Omental fat pad (tissue), 4 donors: ENCODE results near the gene E2F2. TPM values are rescaled to one million over a fixed set of nuclear protein-coding genes. Genes with fewer than 3 reads are reported as not detected.
A peak's percentile ranks its signal among the peaks of the same experiment; 100 is the strongest.

Experiments
- ATAC-seq: fragments of 150-250 bp; one replicate; pipeline ENCODE4 v1.9.1; 2016; ENCODE audit warnings: mild to moderate bottlenecking, moderate library complexity; ENCODE audit not compliant: low FRiP score
- DNase-seq: peaks from one replicate; pipeline ENCODE4 v3.0.0-alpha.2; 2019; ENCODE audit warnings: low spot score
- CTCF ChIP-seq, 3 donors: fragments of 450-650 bp; IDR thresholded peaks; one replicate each; pipeline ENCODE4 v1.5.1; 2016 to 2017; ENCODE audit warnings: antibody characterized with exemption in 3 of 3, mild to moderate bottlenecking in 3 of 3, moderate library complexity in 2 of 3
- total RNA-seq, 4 donors: library from RNA; depleted of rRNA; stranded (reverse); fragments of >200 nt; gene quantifications; one replicate each; pipeline ENCODE4 v1.1.0, GENCODE V29; 2016

Gene E2F2
- total RNA-seq, 4 donors from 2014 or later = 0.31 to 1.5 (median 0.46) TPM

- TF ChIP-seq CTCF (IDR thresholded peaks at IDR 0.05) = no peak
- ATAC-seq (peak; percentile 71), DNase-seq (no peak)
These were observed 23.6 kb upstream of the E2F2 start for GRCh38 chr1:23554481-23555269.

- TF ChIP-seq CTCF (IDR thresholded peaks at IDR 0.05) = no peak
- no peak for ATAC-seq
- no peak for DNase-seq
These were observed 23.1 kb upstream of the E2F2 start for GRCh38 chr1:23554127-23554480.

GRCh38 chr1:23553231-23554126 lies 22.4 kb upstream of the E2F2 start:
- DNase-seq (no peak), ATAC-seq (no peak)
- no peak for TF ChIP-seq CTCF (IDR thresholded peaks at IDR 0.05)

GRCh38 chr1:23551849-23552248 lies 20.8 kb upstream of the E2F2 start:
- DNase-seq (no peak), ATAC-seq (no peak)
- no peak for TF ChIP-seq CTCF (IDR thresholded peaks at IDR 0.05)

GRCh38 chr1:23548704-23549143 lies 17.7 kb upstream of the E2F2 start:
- ATAC-seq (no peak), DNase-seq (no peak)
- no peak for TF ChIP-seq CTCF (IDR thresholded peaks at IDR 0.05)

GRCh38 chr1:23546897-23547584 lies 16.0 kb upstream of the E2F2 start:
- DNase-seq (no peak), ATAC-seq (no peak)
- no peak for TF ChIP-seq CTCF (IDR thresholded peaks at IDR 0.05)
